ENCODE measurements around the gene LAMB1.
"Not testable (repeated sequence)": the region's sequence is repeated elsewhere in the genome, so short reads cannot be mapped to it uniquely, and the experiment has no call there.

The LAMB1 gene

GRCh38 chr7:107917763-107918651 is 85.0 kb downstream of the LAMB1 start:
- DNase-seq (ENCODE audit: low read depth in 2 of 2) = no peak

- DNase-seq (ENCODE audit: low read depth in 2 of 2) = no peak
These were observed 87.4 kb downstream of the LAMB1 start for GRCh38 chr7:107915541-107915940.

- no peak for DNase-seq (ENCODE audit: low read depth in 2 of 2)
These were observed 88.1 kb downstream of the LAMB1 start for GRCh38 chr7:107914831-107915230.

GRCh38 chr7:107913851-107914250 is 89.1 kb downstream of the LAMB1 start:
- no peak for DNase-seq (ENCODE audit: low read depth in 2 of 2)

- DNase-seq (ENCODE audit: low read depth in 2 of 2) = no peak
These were observed 91.0 kb downstream of the LAMB1 start for GRCh38 chr7:107911981-107912380.

GRCh38 chr7:107909445-107909844 is 93.5 kb downstream of the LAMB1 start:
- no peak for DNase-seq (ENCODE audit: low read depth in 2 of 2)

GRCh38 chr7:107907790-107908189 is 95.2 kb downstream of the LAMB1 start:
- DNase-seq (ENCODE audit: low read depth in 2 of 2) = no peak

- no peak for DNase-seq (ENCODE audit: low read depth in 2 of 2)
These were observed 100.6 kb downstream of the LAMB1 start for GRCh38 chr7:107902381-107902780.

GRCh38 chr7:107900496-107901015 is 102.4 kb downstream of the LAMB1 start:
- no peak for DNase-seq (ENCODE audit: low read depth in 2 of 2)

GRCh38 chr7:107898997-107899594 is 103.9 kb downstream of the LAMB1 start:
- no peak for DNase-seq (ENCODE audit: low read depth in 2 of 2)

GRCh38 chr7:107892367-107892741 is 110.6 kb downstream of the LAMB1 start:
- DNase-seq (ENCODE audit: low read depth in 2 of 2) = not testable (repeated sequence)

- no peak for DNase-seq (ENCODE audit: low read depth in 2 of 2)
These were observed 111.2 kb downstream of the LAMB1 start for GRCh38 chr7:107891636-107892366.

- peak; percentile 90 to 93 for DNase-seq (ENCODE audit: low read depth in 2 of 2)
These were observed 111.9 kb downstream of the LAMB1 start, which contains the start of gene DLD for GRCh38 chr7:107890962-107891635. DLD (plus strand) TSS chr7:107891183; CDS start chr7:107891251, 68 bp downstream.

GRCh38 chr7:107890493-107890961 is 112.4 kb downstream of the LAMB1 start:
- DNase-seq (ENCODE audit: low read depth in 2 of 2) = no peak

GRCh38 chr7:107889992-107890391 is 113.0 kb downstream of the LAMB1 start:
- DNase-seq (ENCODE audit: low read depth in 2 of 2) = no peak

- DNase-seq (ENCODE audit: low read depth in 2 of 2) = not testable (repeated sequence)
These were observed 115.1 kb downstream of the LAMB1 start for GRCh38 chr7:107887827-107888226.

GRCh38 chr7:107884066-107884818 is 118.7 kb downstream of the LAMB1 start:
- DNase-seq (ENCODE audit: low read depth in 2 of 2) = no peak

- no peak for DNase-seq (ENCODE audit: low read depth in 2 of 2)
These were observed 120.2 kb downstream of the LAMB1 start for GRCh38 chr7:107882766-107883165.

GRCh38 chr7:107879400-107880035 is 123.4 kb downstream of the LAMB1 start:
- no peak for DNase-seq (ENCODE audit: low read depth in 2 of 2)

GRCh38 chr7:107878636-107879035 is 124.3 kb downstream of the LAMB1 start:
- DNase-seq (ENCODE audit: low read depth in 2 of 2) = no peak
